Adrenal gland (tissue), 12 donors: ENCODE measurements around the gene SPATA25. TPM values are rescaled to one million over a fixed set of nuclear protein-coding genes. Genes with fewer than 3 reads are reported as not detected.

ENCODE experiments used
- DNase-seq, 7 donors: peaks; one replicate each; pipeline ENCODE4 v3.0.0-alpha.2; 2019 to 2020
- H3K27ac ChIP-seq, 5 donors: fragments of 200-600 bp; sonication (generic) in 4 of 5; 1 replicate in 3 of 5; 2 replicates in 2 of 5; pipeline versions ENCODE4 v1.5.1 to v1.8.0; 2016 to 2020; ENCODE audit warnings: mild to moderate bottlenecking in 1 of 5
- H3K27me3 ChIP-seq: fragments of 200-600 bp; 2 replicates; pipeline ENCODE4 v1.8.0; 2021
- H3K36me3 ChIP-seq, 2 donors: fragments of 200-600 bp; replicated peaks in 1 of 2; 1 replicate in 1 of 2; 2 replicates in 1 of 2; pipeline versions ENCODE4 v1.5.1 to v1.8.0; 2018 to 2022
- H3K4me1 ChIP-seq, 2 donors: fragments of 200-600 bp; replicated peaks in 1 of 2; 1 replicate in 1 of 2; 2 replicates in 1 of 2; pipeline versions ENCODE4 v1.5.1 to v1.8.0; 2018 to 2021
- H3K4me3 ChIP-seq, 4 donors: fragments of 200-600 bp; sonication (generic) in 3 of 4; one replicate each; pipeline ENCODE4 v1.5.1; 2016 to 2018
- H3K9me3 ChIP-seq, 3 donors: fragments of 200-600 bp; sonication (generic) in 1 of 3; replicated peaks in 1 of 3; 1 replicate in 2 of 3; 2 replicates in 1 of 3; pipeline versions ENCODE4 v1.5.1 to v1.8.0; 2016 to 2021
- POLR2A ChIP-seq, 2 donors: fragments of 450-650 bp; IDR thresholded peaks; one replicate each; pipeline ENCODE4 v1.6.1; 2017; ENCODE audit warnings: antibody characterized with exemption in 2 of 2, mild to moderate bottlenecking in 2 of 2, moderate library complexity in 1 of 2
- WGBS, 4 donors: extraction: QIAGEN DNeasy Blood & Tissue Kit in 2 of 4; methylation state at CpG; one replicate each; pipeline versions ENCODE4 v1.1.5 to v1.1.7; 2013 to 2017; 5-methylcytosine and 5-hydroxymethylcytosine counted together
- intact Hi-C, 2 donors: fragments of 100-400 bp; cut with DNase I; formaldehyde crosslinking; loops; one replicate each; pipeline versions ENCODE4 v1.14.1 to v1.15.0; 2022 to 2023
- polyA plus RNA-seq, 3 donors: library from polyadenylated mRNA; stranded (reverse); fragments of 200-250 nt in 2 of 3; fragments of 350-450 nt in 1 of 3; fragmentation: Illumina TruSeq in 1 of 3; extraction: RNeasy Lipid Tissue Mini Kit (QIAGEN cat#74804) in 1 of 3; gene quantifications; one replicate each; pipeline ENCODE4 v1.2.3, GENCODE V29; 2013 to 2014
- total RNA-seq, 9 donors: library from RNA; depleted of rRNA in 4 of 9; stranded (reverse); fragments of >200 nt in 4 of 9; fragments of 120-200 nt in 1 of 9; fragmentation: NEBNext Ultra II Directional in 1 of 9; extraction: Animal tissue kit (Norgen Biotek cat#: 25700) in 1 of 9; gene quantifications; one replicate each; pipeline versions ENCODE4 v1.1.0 to v1.2.4, GENCODE V29; 2013 to 2023
- TF ChIP-seq, protein P1 (sequence below), 6 experiments: fragments of 450-650 bp in 4 of 6; fragments of 200-600 bp in 2 of 6; sonication (generic) in 1 of 6; IDR thresholded peaks; 1 replicate in 5 of 6; 2 replicates in 1 of 6; pipeline versions ENCODE4 v1.5.1 to v1.8.0; 2016 to 2021; ENCODE audit warnings: antibody characterized with exemption in 6 of 6, mild to moderate bottlenecking in 2 of 6, moderate library complexity in 1 of 6
- donor health status: healthy with polysubstance abuse.
- donor health status: Bipolar disorder and iron deficiency.
- donor health status: DM: yes; HTN: yes; CAD: no.
- donor health status: DM: no; HTN: no; CAD: no.
- donor health status: DM: no; HTN: no; CAD: no.
- donor health status: DM: yes; HTN: yes; CAD: no.

The SPATA25 gene
- total and polyA plus RNA-seq, 12 donors, result 0.29 to 12.5 (median 2.9) TPM; not detected in 1

DNA sequence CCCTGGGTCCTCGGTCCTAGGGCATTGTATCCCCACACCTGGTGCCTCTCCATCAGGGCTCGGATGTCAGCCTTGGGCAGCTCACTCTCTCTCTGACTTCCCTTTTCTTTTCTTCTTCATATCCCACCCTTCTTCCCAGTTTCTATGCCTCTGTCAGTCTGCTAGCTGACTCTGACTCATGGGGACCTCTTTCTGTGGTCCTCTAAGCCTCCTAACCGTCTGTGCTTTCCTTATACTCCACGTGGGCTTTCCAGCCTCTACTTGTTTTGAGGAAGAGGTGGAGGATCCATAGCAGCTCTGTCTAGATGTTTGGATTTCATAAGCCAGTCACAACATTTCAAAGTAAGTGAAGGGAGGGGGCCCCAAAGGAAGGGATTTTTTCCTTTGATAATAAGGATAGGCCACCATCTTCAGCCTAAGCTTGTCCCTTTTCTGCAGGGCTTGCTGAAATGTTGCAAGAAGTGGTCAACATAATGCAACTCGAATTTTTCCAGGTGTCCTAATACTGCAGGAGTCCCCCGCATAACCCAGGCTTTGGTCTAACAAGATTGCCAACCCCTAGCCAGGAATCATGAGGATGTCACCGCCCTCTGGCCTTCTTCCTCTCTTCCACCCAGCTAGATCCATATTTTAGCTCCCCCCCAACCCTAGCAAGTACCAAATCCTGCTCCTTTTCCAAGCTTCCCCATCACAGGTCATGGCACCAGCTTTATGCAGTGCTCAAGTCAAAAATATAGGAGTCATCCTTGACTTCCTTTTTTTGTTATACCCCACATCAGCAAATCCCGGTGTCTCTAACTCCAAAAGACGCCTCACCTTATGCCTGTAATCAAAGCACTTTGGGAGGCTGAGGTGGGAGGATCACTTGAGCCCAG is 33.3 kb upstream of the SPATA25 start:
- Histone ChIP-seq H3K4me3 (no peak overlapping the region), H3K4me1 (peaks cover 30 to 76% of the 10 kb centered on the region in 2 donors)

DNA sequence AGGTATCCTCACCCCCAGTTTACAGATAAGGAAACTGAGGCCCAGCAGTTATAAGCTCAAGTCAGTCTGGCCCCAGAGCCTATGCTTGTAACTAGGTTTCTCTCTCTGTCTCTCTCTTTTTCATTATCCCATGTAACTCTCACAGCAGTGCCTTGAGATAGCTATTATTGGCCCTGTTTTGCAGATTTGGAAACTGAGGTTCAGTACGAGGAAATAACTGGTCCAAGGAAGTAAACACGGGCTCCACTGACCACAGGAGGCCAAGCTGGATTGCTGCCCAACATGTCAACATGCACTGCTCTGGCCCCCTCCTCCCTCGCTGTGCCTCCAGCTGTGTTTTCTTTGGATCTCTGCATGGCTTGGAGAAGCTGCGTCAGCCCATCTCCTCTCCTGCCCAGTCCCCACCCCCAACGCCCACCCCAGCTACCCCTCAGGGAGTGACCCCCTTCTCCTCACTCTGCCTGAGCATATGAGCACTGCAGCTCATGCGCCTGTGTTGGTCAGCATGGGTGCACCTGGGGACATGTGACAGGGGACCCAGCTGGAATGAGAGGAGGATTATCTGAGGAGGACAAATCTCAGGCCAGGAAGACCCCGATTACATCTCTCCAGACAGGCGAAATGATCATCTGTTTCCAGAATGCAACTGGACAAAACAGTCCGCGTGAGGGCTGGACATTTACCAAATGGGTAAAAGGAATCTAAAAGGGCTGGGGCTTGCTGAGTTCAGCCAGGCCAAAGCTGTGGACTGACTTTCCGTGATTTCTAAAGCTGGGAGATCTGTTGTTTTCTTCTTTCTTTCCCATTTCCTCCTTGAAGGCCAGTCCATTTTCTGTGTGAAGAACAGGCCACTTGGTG is 32.3 kb upstream of the SPATA25 start:
- TF ChIP-seq, protein P1, sequence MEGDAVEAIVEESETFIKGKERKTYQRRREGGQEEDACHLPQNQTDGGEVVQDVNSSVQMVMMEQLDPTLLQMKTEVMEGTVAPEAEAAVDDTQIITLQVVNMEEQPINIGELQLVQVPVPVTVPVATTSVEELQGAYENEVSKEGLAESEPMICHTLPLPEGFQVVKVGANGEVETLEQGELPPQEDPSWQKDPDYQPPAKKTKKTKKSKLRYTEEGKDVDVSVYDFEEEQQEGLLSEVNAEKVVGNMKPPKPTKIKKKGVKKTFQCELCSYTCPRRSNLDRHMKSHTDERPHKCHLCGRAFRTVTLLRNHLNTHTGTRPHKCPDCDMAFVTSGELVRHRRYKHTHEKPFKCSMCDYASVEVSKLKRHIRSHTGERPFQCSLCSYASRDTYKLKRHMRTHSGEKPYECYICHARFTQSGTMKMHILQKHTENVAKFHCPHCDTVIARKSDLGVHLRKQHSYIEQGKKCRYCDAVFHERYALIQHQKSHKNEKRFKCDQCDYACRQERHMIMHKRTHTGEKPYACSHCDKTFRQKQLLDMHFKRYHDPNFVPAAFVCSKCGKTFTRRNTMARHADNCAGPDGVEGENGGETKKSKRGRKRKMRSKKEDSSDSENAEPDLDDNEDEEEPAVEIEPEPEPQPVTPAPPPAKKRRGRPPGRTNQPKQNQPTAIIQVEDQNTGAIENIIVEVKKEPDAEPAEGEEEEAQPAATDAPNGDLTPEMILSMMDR (IDR thresholded peaks at IDR 0.05), result no peak
- no peak for TF ChIP-seq POLR2A (IDR thresholded peaks at IDR 0.05)
- Histone ChIP-seq H3K27me3 (no peaks in the 10 kb centered on the region), H3K27ac (peak overlapping the region in 4 of 5 donors; percentile 41 to 85 (median 74)), H3K4me1 (peaks cover 29 to 71% of the 10 kb centered on the region in 2 donors), H3K36me3 (no peaks in the 10 kb centered on the region), H3K9me3 (no peaks in the 10 kb centered on the region), H3K4me3 (no peak overlapping the region)
- intact Hi-C loops, result no loop called here
- DNase-seq, result peak in 4 of 7 donors; percentile 64 to 83 (median 68)
- 38 to 51% (median 41%) methylated on average over 10 to 11 of the region's 11 CpGs for WGBS, 4 donors

More for the DNA sequence above, 33.3 kb upstream of the SPATA25 start:
- DNase-seq, result no peak
- TF ChIP-seq POLR2A (IDR thresholded peaks at IDR 0.05), result no peak
- TF ChIP-seq, protein P1 (IDR thresholded peaks at IDR 0.05), result no peak
- Histone ChIP-seq H3K27ac (peak overlapping the region in 4 of 5 donors; percentile 41 to 85 (median 74)), H3K36me3 (no peaks in the 10 kb centered on the region), H3K27me3 (no peaks in the 10 kb centered on the region), H3K9me3 (no peaks in the 10 kb centered on the region)
- intact Hi-C loops, result no loop called here
- 67 to 80% (median 74%) methylated on average over 9 of the region's 9 CpGs for WGBS, 4 donors

DNA sequence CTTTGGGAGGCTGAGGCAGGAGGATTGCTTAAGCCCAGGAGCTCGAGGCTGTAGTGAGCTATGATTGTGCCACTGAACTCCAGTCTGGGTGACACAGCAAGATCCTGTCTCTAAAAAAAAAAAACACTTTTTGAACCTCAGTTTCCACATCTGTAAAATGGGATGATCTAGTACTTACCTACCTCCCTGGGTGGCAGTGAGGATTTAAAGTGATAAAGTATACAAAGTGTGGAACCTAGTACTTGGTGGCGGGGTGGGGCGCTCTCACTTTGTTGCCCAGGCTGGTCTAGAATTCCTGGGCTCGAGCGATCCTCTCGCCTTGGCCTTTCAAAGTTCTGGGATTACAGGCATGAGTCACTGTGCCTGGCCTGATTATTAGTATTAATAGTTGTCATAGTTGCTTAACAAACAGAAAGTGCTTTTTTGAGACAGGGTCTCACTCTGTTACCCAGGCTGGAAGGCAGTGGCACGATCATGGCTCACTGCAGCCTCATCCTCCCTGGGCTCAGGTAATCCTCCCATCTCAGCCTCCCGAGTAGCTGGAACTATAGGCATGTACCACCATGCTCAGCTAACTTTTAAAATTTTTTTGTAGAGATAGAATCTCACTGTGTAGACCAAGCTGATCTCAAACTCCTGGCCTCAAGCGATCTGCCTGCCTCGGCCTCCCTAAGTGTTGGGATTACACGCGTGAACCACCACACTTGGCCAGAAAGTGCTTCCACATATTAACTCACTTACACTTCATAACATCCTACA is 31.5 kb upstream of the SPATA25 start:
- no peak for TF ChIP-seq POLR2A (IDR thresholded peaks at IDR 0.05)
- TF ChIP-seq, protein P1 (IDR thresholded peaks at IDR 0.05), result no peak
- intact Hi-C loops, result no loop called here
- peaks cover 23 to 72% of the 10 kb centered on the region in 2 donors for H3K4me1 ChIP-seq
- no peaks in the 10 kb centered on the region for H3K36me3 ChIP-seq
- H3K27ac ChIP-seq, result peak overlapping the region; percentile 20 to 85 (median 70)
- DNase-seq, result peak in 3 of 7 donors; percentile 63 to 67 (median 66)
- H3K27me3 ChIP-seq, result no peaks in the 10 kb centered on the region
- no peaks in the 10 kb centered on the region for H3K9me3 ChIP-seq
- 57 to 65% (median 60%) methylated on average over 11 to 12 of the region's 12 CpGs for WGBS, 4 donors
- H3K4me3 ChIP-seq, result no peak overlapping the region
